ENCODE measurements around the gene CHID1.

Gene CHID1

GRCh38 chr11:849951-850774 is 60.4 kb downstream of the CHID1 start:
- DNase-seq (ENCODE audit: low spot score), result no peak
- H3K27ac ChIP-seq, result no peak overlapping the region
- TF ChIP-seq CTCF (IDR thresholded peaks at IDR 0.05), result no peak
- peak overlapping the region; percentile 74 for H3K4me3 ChIP-seq

GRCh38 chr11:849104-849824 is 61.3 kb downstream of the CHID1 start:
- Histone ChIP-seq H3K27ac (no peak overlapping the region), H3K4me3 (peak overlapping the region; percentile 74)
- TF ChIP-seq CTCF (IDR thresholded peaks at IDR 0.05), result no peak
- no peak for DNase-seq (ENCODE audit: low spot score)

GRCh38 chr11:848380-848931 is 62.2 kb downstream of the CHID1 start:
- TF ChIP-seq CTCF (IDR thresholded peaks at IDR 0.05), result peak; percentile 83
- peak overlapping the region; percentile 74 for H3K4me3 ChIP-seq
- DNase-seq (ENCODE audit: low spot score), result no peak
- H3K27ac ChIP-seq, result no peak overlapping the region

GRCh38 chr11:847876-848275 is 62.7 kb downstream of the CHID1 start:
- Histone ChIP-seq H3K4me3 (no peak overlapping the region), H3K27ac (no peak overlapping the region)
- TF ChIP-seq CTCF (IDR thresholded peaks at IDR 0.05), result no peak
- DNase-seq (ENCODE audit: low spot score), result no peak

- no peak overlapping the region for H3K4me3 ChIP-seq
- DNase-seq (ENCODE audit: low spot score), result no peak
- no peak for TF ChIP-seq CTCF (IDR thresholded peaks at IDR 0.05)
- peak overlapping the region in 1 of 2 donors; percentile 96 for H3K27ac ChIP-seq
These were observed 64.0 kb downstream of the CHID1 start for GRCh38 chr11:846496-847098.

GRCh38 chr11:845872-846495 is 64.6 kb downstream of the CHID1 start:
- Histone ChIP-seq H3K27ac (peak overlapping the region; percentile 92 to 96), H3K4me3 (peak overlapping the region; percentile 92)
- no peak for TF ChIP-seq CTCF (IDR thresholded peaks at IDR 0.05)
- DNase-seq (ENCODE audit: low spot score), result no peak
